ENCODE measurements around the gene RXRG.
"Not testable (repeated sequence)": the region's sequence is repeated elsewhere in the genome, so short reads cannot be mapped to it uniquely, and the experiment has no call there.

RXRG gene

GRCh38 chr1:165444897-165445370 is at the start of gene RXRG:
Gene RXRG (minus strand): TSS chr1:165445126. CDS start chr1:165444893, 233 bp downstream.
- DNase-seq (ENCODE audit: low read depth): no peak

GRCh38 chr1:165492845-165493373 is 48.0 kb upstream of the RXRG start:
- DNase-seq (ENCODE audit: low read depth): no peak

GRCh38 chr1:165490175-165490574 is 45.2 kb upstream of the RXRG start:
- DNase-seq (ENCODE audit: low read depth): no peak

DNA sequence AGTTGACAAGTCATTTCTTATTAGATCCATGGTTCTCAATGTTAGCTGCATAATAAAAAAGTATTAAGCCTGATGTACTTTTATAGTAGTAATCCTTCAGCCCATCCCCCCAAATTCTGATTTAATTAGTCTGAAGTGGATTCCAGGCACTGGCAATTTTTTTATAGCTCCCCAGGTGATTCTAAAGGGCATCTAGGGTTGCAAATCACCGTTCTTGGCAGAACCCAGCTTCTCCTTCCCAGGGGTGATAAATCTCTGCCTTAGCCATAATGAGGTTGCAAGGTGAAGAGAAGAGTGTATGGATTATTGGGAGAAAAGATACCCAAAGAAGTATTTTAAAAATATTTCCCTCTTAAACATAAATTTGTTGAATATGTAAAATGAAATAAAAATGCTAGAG is 43.0 kb upstream of the RXRG start:
- no peak for DNase-seq (ENCODE audit: low read depth)

DNA sequence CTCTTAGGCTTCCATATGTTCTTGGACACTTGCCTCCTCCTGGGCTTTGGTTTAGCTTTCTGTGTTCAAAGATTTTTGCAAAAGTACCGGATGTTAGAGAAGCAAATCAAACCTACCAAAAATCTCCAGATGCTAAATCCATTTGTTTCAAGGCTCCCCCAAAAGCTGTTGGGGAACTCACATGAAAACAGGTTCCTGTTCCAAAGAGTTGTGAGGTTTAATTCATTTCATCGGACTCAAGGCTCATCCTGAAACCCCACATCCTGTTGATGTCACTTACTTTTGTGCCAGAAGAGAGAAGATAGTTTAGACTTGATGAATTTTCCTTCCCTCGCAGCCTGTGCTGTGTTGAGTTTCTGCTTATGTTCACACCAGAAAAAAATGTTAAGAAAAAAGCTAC is 41.7 kb upstream of the RXRG start:
- no peak for DNase-seq (ENCODE audit: low read depth)

DNA sequence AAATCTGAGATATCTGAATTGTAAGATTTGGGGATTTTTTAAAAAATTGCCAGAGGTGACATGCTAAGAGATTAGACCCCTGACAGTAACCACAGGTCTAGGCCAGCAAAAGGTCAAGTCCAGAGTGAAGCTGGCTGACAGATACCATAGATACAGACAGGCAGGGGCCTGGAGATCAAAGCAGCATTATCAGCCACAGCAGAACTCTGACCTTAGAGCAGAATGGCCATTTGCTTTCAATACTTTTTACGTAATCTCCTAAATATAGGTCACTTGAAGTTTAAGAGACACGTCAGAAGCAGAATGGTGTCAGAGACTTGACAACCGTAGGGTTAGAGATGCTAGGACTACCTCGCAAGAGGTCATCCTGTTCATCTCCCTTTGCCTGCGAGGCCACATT is 40.8 kb upstream of the RXRG start:
- DNase-seq (ENCODE audit: low read depth): no peak

GRCh38 chr1:165484532-165484931 is 39.6 kb upstream of the RXRG start:
- DNase-seq (ENCODE audit: low read depth): no peak

GRCh38 chr1:165483412-165483811 is 38.5 kb upstream of the RXRG start:
- DNase-seq (ENCODE audit: low read depth): no peak

DNA sequence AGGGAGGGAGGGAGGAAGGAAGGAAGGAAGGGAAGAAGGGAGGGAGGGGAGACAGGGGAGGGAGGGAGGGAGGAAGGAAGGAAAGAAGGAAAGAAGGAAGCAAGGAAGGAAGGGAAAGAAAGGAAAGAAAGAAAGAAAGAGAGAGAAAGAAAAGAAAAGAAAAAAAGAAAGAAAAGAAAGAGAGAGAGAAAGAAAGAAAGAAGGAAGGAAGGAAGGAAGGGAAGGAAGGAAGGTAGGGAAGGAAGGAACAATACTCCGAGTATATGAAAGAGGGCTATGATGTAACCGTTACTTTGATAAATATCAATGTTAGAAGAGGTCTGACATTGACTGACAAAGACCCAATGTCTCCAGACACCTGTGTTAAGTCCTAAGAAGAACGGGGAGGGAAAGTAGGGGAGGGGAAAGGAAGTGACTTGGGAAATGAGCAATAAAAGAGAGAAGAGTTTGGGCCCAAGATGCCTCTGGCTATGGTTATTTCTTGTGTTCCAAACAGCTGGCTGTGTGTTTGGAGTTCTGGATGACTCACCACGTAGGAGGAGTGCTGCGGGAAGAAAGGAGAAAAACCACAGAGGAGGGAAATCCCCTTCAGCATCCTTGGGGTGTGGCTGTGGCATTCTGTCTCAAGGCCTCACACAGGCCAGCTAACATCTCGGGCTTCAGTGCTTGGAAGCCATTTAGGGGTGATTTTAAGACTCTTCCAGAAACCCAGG is 37.0 kb upstream of the RXRG start:
- DNase-seq (ENCODE audit: low read depth): peak; percentile 4

- DNase-seq (ENCODE audit: low read depth): no peak
Observed at GRCh38 chr1:165476776-165477175, 31.9 kb upstream of the RXRG start.

DNA sequence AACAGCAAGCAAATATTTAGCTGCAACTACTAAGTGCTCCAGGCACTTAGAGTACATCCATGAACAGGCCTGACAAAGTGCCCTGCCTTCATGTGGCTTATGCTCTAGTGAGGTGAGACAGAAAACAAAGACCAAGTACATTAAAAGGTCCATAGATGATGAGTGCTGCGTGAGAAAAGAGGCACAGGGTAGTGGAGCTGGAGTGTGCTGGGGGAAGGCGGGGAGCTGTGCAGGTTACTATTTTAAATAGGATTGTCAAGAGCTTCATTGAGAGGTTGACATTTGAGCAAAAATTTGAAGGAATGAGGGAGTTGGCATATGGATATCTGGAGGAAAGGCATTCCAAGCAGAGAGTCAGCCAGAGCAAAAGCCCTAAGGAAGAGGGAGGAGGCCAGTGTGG is 29.3 kb upstream of the RXRG start:
- DNase-seq (ENCODE audit: low read depth): no peak

- DNase-seq (ENCODE audit: low read depth): no peak
Observed at GRCh38 chr1:165473081-165473480, 28.2 kb upstream of the RXRG start.

DNA sequence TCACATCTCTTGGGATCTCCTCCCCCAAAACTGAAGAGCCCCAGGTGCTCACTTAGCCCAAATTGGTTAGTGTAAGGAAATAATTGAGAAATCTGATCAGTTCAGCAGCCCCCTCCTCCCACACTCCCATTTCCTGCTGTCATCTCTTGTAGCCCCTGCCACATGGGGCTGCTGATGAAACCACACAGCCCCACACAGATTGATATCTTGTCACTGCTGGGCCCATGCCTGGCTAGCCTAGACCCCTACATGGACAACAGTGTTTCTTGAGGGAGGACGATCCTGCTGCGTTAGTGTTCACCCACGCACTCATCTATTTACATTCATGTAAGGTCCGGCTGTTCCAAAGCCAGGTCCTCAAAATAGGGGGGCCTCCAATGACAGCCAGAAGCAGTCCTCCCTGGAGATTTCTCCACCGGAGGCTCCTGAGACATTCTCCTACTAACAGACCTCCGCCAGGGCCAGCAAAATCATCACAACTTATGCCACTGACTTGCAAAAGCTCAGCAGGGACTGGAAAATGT is 23.9 kb upstream of the RXRG start:
- no peak for DNase-seq (ENCODE audit: low read depth)

DNA sequence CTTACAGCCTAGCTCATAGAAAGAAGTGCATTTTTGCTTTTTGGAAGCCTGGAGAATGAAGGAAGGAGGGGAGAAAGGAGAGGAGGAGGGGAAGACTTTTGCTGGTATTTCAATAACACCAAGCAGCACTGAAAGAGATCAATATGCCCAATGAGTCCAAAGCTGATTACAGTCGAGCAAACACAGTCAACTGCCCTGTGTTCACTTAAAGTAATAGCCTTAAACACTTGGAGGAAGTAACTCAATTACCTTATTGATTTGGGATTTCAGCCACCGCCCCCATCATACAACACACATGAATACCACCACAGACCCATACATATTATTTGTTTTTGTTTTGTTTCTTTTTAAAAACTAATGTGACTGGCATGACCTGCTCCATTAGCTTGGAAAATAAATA is 23.3 kb upstream of the RXRG start:
- DNase-seq (ENCODE audit: low read depth): no peak

DNA sequence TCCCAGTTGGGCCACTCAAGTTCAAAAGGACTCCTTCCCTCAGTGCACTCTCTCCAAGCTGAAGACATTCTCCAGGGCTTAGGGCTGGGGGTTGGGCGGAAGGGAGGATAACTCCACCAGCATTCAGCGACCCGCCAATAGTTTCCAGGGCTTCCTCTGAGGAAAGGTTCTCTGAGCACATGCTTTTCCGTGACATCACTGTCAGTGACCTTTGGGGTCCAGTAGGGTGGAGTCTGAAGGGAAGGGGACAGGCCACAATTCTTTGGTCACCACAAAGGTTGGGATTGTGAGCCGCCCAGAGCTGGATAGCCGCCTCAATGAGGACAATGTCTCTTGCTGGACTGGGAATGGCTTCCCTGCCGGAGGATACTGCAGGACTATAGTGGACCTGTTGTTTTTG is 22.8 kb upstream of the RXRG start:
- DNase-seq (ENCODE audit: low read depth): no peak

- DNase-seq (ENCODE audit: low read depth): no peak
Observed at GRCh38 chr1:165463978-165464377, 19.1 kb upstream of the RXRG start.

DNA sequence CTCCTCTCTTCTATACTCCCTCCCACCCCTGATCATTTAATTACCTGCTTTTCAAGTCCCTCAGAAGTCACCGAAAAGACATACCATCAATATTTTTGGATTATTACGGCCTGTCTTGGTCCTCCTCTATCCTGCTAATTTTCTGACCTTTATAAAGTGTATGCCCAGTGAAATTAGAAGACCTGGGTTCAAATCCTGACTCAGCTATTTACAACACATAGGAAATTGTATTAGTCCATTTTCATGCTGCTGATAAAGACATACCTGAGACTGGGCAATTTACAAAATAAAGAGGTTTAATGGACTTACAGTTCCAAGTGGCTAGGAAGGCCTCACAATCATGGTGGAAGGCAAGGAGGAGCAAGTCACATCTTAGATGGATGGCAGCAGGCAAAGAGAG is 14.8 kb upstream of the RXRG start:
- not testable (repeated sequence) for DNase-seq (ENCODE audit: low read depth)

DNA sequence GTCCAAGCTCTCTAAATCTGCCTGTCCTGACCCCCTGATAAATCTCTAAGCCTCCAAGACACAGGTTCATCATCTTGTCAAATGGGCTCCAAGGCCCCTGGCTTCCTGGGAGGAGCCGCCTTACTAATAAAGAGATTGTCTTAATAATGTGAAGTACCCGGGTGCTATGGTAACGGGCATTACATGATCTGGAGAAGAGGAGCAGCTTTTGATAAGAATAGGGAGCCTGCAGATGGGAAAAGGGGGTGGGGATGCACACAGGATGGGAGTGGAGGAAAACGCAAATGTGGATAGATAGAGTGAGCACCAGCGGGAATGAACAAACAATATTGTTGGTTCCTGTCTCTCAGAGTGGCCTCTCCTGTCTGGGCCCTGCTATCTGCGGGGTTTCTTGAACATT is 11.9 kb upstream of the RXRG start:
- DNase-seq (ENCODE audit: low read depth): no peak

GRCh38 chr1:165456114-165456513 is 11.2 kb upstream of the RXRG start:
- no peak for DNase-seq (ENCODE audit: low read depth)

DNA sequence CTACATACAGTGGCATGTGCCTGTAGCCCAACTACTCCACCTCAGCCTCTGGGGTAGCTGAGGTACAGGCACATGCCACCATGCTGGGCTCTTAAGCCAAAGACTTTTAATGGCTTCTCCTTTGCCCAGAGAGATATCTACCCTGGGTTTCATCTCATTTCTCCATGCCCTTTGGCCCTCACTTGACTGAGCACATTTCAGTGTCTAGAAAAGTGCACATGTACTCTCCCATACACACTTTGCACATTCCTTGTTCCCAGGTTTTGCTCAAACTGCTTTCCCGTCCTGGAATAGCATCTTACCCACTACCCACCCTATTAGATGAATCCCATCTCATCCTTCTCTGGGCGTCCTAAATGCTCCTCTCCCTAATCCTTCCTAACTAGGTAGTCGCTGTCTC is 10.2 kb upstream of the RXRG start:
- DNase-seq (ENCODE audit: low read depth): no peak

- DNase-seq (ENCODE audit: low read depth): no peak
Observed at GRCh38 chr1:165454091-165454610, 9.2 kb upstream of the RXRG start.

DNA sequence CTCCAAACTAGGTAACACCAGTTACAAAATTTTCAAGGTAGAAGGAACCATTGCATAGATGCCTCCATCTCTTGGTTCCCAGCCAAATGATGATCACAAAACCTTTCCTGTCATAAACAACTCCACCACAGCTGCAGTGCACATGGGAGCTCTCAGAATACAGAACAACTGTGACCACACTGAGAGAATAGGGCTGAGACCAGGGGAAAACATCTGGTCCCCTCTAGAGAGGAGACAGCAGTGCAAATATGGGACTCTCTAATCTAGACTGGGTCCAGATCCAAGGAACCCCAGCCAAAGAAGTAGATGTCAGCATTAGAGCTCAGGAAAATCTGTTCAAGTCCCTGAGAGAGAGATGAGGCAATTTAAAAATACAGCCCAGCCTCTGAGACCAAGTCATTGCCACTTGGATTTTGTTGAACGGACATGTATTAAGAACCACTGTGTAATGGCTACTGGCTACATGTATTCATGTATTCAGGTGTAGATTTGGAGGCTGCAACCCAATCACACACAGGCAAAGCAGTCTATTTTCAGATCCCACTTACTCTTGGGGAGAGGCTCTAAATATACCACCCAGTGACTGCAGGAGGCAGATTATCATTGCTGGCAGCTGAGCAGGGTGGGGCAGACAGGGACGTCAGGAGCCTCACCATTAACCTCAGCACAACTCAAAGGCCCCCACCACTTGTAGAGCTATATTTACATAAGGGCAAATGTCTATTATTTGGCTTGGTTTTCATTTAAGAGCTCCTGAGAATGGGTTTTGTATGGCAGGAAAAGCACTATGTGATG is 7.6 kb upstream of the RXRG start:
- no peak for DNase-seq (ENCODE audit: low read depth)

- no peak for DNase-seq (ENCODE audit: low read depth)
Observed at GRCh38 chr1:165451691-165452090, 6.8 kb upstream of the RXRG start.
